Pancreas (tissue), 10 donors: ENCODE measurements around the gene DOK5. TPM values are rescaled to one million over a fixed set of nuclear protein-coding genes. Genes with fewer than 3 reads are reported as not detected.

Experiments used
- ATAC-seq, 4 donors: fragments of 200-7000 bp; cut with Tn5 transposase; one replicate each; pipeline versions ENCODE4 v1.8.0 to v1.9.1; 2020; ENCODE audit warnings: mild to moderate bottlenecking in 4 of 4, moderate library complexity in 4 of 4
- DNase-seq, 6 donors: peaks; one replicate each; pipeline ENCODE4 v3.0.0-alpha.2; 2020
- FAIRE-seq: peaks from 2 replicates; lab custom pipeline; 2012; peaks lifted over from hg19 to GRCh38; lab: Jason Lieb, UNC
- H3K27ac ChIP-seq, 4 donors: fragments of 200-600 bp; sonication (generic); 1 replicate in 3 of 4; 2 replicates in 1 of 4; pipeline versions ENCODE4 v1.5.0 to v1.8.0; 2020
- H3K27me3 ChIP-seq, 4 donors: fragments of 200-600 bp; one replicate each; pipeline ENCODE4 v1.8.0; 2021
- H3K36me3 ChIP-seq, 3 donors: fragments of 200-600 bp; sonication (generic) in 1 of 3; one replicate each; pipeline versions ENCODE4 v1.5.0 to v1.8.0; 2020 to 2021
- H3K4me1 ChIP-seq, 3 donors: fragments of 200-600 bp; one replicate each; pipeline ENCODE4 v1.8.0; 2021
- H3K4me3 ChIP-seq, 4 donors: fragments of 200-600 bp; sonication (generic) in 2 of 4; one replicate each; pipeline versions ENCODE4 v1.5.0 to v1.8.0; 2020 to 2021
- H3K9me3 ChIP-seq, 4 donors: fragments of 200-600 bp; one replicate each; pipeline ENCODE4 v1.8.0; 2021
- WGBS, 2 donors: extraction: QIAGEN DNeasy Blood & Tissue Kit; methylation state at CpG; one replicate each; pipeline ENCODE4 v1.1.7; 2013; 5-methylcytosine and 5-hydroxymethylcytosine counted together
- intact Hi-C, 3 donors: fragments of 100-400 bp; cut with DNase I; formaldehyde crosslinking; loops; one replicate each; pipeline versions ENCODE4 v1.11.1 to v1.14.2; 2022
- polyA plus RNA-seq, 2 donors: library from polyadenylated mRNA; stranded (reverse); fragments of 200-250 nt; gene quantifications; one replicate each; pipeline ENCODE4 v1.2.3, GENCODE V29; 2013
- total RNA-seq, 6 donors: library from RNA; stranded (reverse); fragmentation: NEBNext Ultra II Directional in 4 of 6; extraction: Animal tissue kit (Norgen Biotek cat#: 25700) in 4 of 6; gene quantifications; one replicate each; pipeline versions ENCODE4 v1.2.1 to v1.2.4, GENCODE V29; 2021 to 2023
- TF ChIP-seq, protein P1 (sequence below), 4 donors: fragments of 200-600 bp; sonication (generic) in 3 of 4; IDR thresholded peaks; one replicate each; pipeline versions ENCODE4 v1.5.0 to v1.8.0; 2021; ENCODE audit warnings: antibody characterized with exemption in 4 of 4
- donor health status: healthy with polysubstance abuse.
- donor health status: DM: no; HTN: no; CAD: no; lungs with moderate emphysema.
- donor health status: DM: no; HTN: no; CAD: no.
- donor health status: control.
- donor health status: control.
- donor health status: Bipolar disorder and iron deficiency.
- donor health status: DM: yes; HTN: yes; CAD: no.
- donor health status: DM: no; HTN: no; CAD: no.
- donor health status: DM: no; HTN: no; CAD: no.
- donor health status: DM: yes; HTN: yes; CAD: no.

The DOK5 gene
- total and polyA plus RNA-seq, 8 donors = 0.24 to 1.2 (median 0.51) TPM

DNA sequence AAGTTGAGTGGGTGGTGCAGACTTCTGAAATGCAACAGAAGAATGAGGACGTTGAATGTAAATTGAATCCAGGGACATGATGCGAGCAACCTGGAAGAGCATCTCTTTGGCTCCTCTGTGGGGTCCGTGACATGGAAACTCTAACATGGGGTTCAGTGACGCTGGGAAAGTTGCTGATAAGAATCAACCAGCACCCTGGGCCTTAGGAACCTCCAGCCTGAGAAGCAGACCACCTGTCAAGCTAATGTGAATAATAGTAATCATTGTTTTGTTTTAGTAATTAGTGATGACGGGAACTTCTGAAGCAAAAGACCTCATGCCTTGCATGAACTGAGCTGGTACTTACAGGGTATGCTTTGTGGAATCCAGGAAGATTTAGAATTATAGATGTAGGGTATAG lies 25.2 kb upstream of the DOK5 start:
- TF ChIP-seq, protein P1, sequence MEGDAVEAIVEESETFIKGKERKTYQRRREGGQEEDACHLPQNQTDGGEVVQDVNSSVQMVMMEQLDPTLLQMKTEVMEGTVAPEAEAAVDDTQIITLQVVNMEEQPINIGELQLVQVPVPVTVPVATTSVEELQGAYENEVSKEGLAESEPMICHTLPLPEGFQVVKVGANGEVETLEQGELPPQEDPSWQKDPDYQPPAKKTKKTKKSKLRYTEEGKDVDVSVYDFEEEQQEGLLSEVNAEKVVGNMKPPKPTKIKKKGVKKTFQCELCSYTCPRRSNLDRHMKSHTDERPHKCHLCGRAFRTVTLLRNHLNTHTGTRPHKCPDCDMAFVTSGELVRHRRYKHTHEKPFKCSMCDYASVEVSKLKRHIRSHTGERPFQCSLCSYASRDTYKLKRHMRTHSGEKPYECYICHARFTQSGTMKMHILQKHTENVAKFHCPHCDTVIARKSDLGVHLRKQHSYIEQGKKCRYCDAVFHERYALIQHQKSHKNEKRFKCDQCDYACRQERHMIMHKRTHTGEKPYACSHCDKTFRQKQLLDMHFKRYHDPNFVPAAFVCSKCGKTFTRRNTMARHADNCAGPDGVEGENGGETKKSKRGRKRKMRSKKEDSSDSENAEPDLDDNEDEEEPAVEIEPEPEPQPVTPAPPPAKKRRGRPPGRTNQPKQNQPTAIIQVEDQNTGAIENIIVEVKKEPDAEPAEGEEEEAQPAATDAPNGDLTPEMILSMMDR (IDR thresholded peaks at IDR 0.05) = no peak
- ATAC-seq (no peak), DNase-seq (no peak), FAIRE-seq (no peak)
- Histone ChIP-seq H3K4me1 (no peaks in the 10 kb centered on the region), H3K9me3 (no peaks in the 10 kb centered on the region), H3K36me3 (no peaks in the 10 kb centered on the region), H3K4me3 (no peak overlapping the region), H3K27ac (no peak overlapping the region), H3K27me3 (no peaks in the 10 kb centered on the region)
- intact Hi-C loops = no loop called here
- WGBS, 2 donors = 62 to 70% methylated on average over 5 of the region's 5 CpGs

DNA sequence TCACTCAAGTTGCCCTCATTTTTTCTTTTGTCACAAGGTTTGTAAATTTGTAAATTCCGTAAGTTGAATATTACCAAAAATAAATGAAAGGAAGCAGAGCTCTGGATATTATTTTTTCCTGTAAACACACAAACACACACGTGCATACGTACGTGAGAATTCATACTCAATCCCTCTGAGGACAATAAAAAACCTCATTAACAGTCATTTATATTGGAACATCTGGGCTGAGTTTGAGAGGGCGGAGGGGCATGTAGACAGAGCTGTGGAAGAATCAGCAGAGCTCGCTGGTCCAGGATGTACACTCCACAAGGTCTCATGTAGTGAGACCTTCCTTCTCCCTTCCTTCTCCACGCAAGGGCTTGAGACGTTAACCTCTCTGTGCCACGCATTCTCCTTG lies 24.2 kb upstream of the DOK5 start:
- H3K27me3 ChIP-seq = no peaks in the 10 kb centered on the region
- DNase-seq (no peak), FAIRE-seq (no peak), ATAC-seq (no peak)
- H3K4me1 ChIP-seq = no peaks in the 10 kb centered on the region
- intact Hi-C loops = no loop called here
- H3K27ac ChIP-seq = no peak overlapping the region
- WGBS, 2 donors = 78 to 88% methylated on average over 9 of the region's 9 CpGs
- TF ChIP-seq, protein P1 (IDR thresholded peaks at IDR 0.05) = no peak
- no peaks in the 10 kb centered on the region for H3K9me3 ChIP-seq
- H3K36me3 ChIP-seq = no peaks in the 10 kb centered on the region
- no peak overlapping the region for H3K4me3 ChIP-seq

DNA sequence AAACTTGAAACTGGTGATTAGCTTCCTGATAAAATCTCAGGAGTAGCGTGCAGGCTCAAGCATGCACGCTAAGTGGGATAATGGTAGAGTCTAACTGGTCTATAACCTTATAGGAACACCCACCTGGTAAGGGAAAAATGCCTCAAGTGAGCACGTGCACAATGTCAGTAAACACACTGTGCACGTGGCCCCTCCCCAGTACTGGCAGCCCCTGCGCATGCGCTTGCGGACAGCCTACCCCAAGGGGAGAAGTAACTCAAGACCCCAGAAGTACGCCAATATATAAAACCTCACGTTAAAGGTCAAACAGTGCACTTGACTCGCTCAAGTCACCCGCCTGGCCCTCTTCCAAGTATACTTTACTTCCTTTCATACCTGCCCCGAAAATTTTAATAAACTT lies 23.1 kb upstream of the DOK5 start:
- WGBS, 2 donors = 89 to 90% methylated on average over 12 of the region's 12 CpGs
- Histone ChIP-seq H3K9me3 (no peaks in the 10 kb centered on the region), H3K36me3 (no peaks in the 10 kb centered on the region), H3K4me1 (no peaks in the 10 kb centered on the region), H3K4me3 (no peak overlapping the region), H3K27me3 (no peaks in the 10 kb centered on the region), H3K27ac (no peak overlapping the region)
- intact Hi-C loops = no loop called here
- FAIRE-seq = no peak
- no peak for DNase-seq
- TF ChIP-seq, protein P1 (IDR thresholded peaks at IDR 0.05) = no peak
- ATAC-seq = no peak

DNA sequence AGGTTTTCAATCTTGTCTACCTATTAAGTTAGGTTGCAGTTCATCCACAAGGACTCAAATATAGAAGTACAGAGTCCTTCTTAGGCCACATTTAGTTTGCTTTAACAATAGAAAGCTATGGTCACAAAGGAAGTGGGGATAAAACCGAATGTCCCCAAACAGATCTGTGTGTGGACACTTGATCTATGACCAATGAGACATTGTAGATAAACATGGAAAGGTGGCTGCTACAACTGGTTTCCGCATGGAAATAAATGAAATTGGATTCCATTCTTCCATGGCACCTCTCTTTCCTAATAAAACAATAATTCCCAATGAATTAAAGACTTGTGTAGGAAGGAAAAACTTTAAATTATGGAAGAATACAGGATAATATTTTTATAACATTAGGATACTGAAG lies 20.4 kb upstream of the DOK5 start:
- DNase-seq = no peak
- no peak for FAIRE-seq
- H3K27ac ChIP-seq = no peak overlapping the region
- H3K4me3 ChIP-seq = no peak overlapping the region
- H3K27me3 ChIP-seq = no peaks in the 10 kb centered on the region
- H3K4me1 ChIP-seq = no peaks in the 10 kb centered on the region
- TF ChIP-seq, protein P1 (IDR thresholded peaks at IDR 0.05) = no peak
- no peak for ATAC-seq
- WGBS, 2 donors = 70 to 73% methylated on average over 2 of the region's 2 CpGs
- no peaks in the 10 kb centered on the region for H3K36me3 ChIP-seq
- intact Hi-C loops = no loop called here
- no peaks in the 10 kb centered on the region for H3K9me3 ChIP-seq

DNA sequence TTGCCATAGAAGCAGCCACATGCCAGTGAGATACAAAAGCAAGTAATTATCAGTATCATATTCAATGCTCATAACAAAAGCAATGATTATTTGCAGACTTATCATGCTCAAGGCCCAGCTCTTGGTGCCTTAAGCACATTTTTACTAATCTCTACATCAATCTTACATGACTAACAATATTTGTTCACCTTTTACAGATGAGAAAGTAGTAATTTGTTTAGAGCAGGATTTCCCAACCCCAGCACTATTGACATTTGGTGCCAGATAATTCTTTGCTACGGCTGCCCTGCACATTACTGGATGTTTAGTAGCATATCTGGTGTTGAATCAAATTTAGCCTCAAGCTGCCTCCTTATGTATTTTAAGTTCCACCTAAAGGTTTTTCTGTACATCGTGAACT lies 19.0 kb upstream of the DOK5 start:
- intact Hi-C loops = no loop called here
- ATAC-seq (no peak), FAIRE-seq (no peak), DNase-seq (no peak)
- no peak overlapping the region for H3K4me3 ChIP-seq
- no peaks in the 10 kb centered on the region for H3K27me3 ChIP-seq
- 51 to 58% methylated on average over 2 of the region's 2 CpGs for WGBS, 2 donors
- H3K9me3 ChIP-seq = no peaks in the 10 kb centered on the region
- no peaks in the 10 kb centered on the region for H3K36me3 ChIP-seq
- no peak overlapping the region for H3K27ac ChIP-seq
- TF ChIP-seq, protein P1 (IDR thresholded peaks at IDR 0.05) = no peak
- no peaks in the 10 kb centered on the region for H3K4me1 ChIP-seq
